RWPE1 (cell line): ENCODE data around the gene SHB.

Experiments
- CTCF ChIA-PET: fragments of 350-600 bp; sonication (Branson Sonifier 250); formaldehyde crosslinking; extraction: SDS; loops from one replicate; lab custom pipeline; 2021; lab: Yijun Ruan, JAX
- POLR2A ChIA-PET: fragments of 400-600 bp; formaldehyde crosslinking; extraction: SDS; loops from one replicate; lab custom pipeline; 2020; ENCODE audit warnings: antibody characterized with exemption; ENCODE audit not compliant: low non-redundant PET; lab: Yijun Ruan, JAX
- DNase-seq: peaks from one replicate; pipeline ENCODE4 v3.0.0; 2012; ENCODE audit warnings: low spot score
- H3K27ac ChIP-seq: fragments of 450-650 bp; 2 replicates; pipeline ENCODE4 v1.5.1; 2017
- TF ChIP-seq, protein P1 (sequence below): fragments of 450-650 bp; conservative IDR thresholded peaks from 2 replicates; pipeline ENCODE4 v1.5.1; 2017; ENCODE audit warnings: low read depth, mild to moderate bottlenecking

The SHB gene

DNA sequence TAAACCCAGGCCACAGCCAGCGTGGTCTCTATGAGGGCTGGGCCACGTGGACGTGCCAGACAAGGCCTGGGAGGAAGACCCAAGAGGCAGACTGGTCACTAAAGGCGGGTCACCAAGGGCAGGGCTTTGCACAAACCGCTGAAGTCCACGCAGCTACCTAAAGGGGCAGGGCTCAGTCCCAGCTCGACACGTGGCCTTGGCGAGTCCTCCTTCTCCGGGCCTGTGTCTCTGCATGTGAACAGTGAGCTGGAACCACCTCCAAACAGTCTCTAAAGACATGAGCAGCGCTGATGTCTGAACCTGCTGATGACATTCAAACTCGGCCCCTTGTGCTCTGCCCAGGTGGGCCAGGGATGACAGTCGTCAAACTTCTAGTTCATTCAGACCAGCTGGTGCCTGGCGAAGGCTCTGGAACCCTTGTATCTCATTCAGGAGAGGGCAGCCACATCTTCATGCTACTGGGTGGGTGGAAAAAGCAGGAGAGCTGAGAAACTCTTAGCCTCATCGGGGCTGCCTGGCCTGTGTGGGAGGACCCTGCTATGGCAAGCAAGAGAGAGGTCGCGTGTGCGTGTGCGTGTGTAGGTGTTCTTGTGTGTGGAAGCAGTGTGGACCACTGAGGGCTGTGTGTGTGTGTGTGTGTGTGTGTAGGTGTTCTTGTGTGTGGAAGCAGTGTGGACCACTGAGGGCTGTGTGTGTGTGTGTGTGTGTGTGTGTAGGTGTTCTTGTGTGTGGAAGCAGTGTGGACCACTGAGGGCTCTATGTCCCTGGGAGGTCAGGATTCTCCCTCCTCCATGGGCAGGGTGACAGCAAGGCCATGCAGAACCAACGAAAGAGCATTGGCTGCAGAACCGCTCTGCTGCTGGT is 151.0 kb downstream of the SHB start:
- DNase-seq = no peak
- peak overlapping the region; percentile 95 for H3K27ac ChIP-seq
- ChIA-PET CTCF (interaction anchor here (0.7 kb wide), 1 partner anchor 15 kb away, joined by 3 read pairs; no protein-coding TSS in a partner anchor), POLR2A (no interaction called here)
- TF ChIP-seq, protein P1, sequence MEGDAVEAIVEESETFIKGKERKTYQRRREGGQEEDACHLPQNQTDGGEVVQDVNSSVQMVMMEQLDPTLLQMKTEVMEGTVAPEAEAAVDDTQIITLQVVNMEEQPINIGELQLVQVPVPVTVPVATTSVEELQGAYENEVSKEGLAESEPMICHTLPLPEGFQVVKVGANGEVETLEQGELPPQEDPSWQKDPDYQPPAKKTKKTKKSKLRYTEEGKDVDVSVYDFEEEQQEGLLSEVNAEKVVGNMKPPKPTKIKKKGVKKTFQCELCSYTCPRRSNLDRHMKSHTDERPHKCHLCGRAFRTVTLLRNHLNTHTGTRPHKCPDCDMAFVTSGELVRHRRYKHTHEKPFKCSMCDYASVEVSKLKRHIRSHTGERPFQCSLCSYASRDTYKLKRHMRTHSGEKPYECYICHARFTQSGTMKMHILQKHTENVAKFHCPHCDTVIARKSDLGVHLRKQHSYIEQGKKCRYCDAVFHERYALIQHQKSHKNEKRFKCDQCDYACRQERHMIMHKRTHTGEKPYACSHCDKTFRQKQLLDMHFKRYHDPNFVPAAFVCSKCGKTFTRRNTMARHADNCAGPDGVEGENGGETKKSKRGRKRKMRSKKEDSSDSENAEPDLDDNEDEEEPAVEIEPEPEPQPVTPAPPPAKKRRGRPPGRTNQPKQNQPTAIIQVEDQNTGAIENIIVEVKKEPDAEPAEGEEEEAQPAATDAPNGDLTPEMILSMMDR = no peak

- H3K27ac ChIP-seq = peak overlapping the region; percentile 95
- POLR2A ChIA-PET = no interaction called here
- DNase-seq = no peak
- TF ChIP-seq, protein P1 = no peak
- CTCF ChIA-PET = interaction anchor here (0.6 to 0.7 kb wide), 4 partner anchors 28 to 346 kb away, joined by 3 to 5 read pairs (median 4); no protein-coding TSS in a partner anchor
Observed at GRCh38 chr9:37917313-37917731, 151.7 kb downstream of the SHB start.

DNA sequence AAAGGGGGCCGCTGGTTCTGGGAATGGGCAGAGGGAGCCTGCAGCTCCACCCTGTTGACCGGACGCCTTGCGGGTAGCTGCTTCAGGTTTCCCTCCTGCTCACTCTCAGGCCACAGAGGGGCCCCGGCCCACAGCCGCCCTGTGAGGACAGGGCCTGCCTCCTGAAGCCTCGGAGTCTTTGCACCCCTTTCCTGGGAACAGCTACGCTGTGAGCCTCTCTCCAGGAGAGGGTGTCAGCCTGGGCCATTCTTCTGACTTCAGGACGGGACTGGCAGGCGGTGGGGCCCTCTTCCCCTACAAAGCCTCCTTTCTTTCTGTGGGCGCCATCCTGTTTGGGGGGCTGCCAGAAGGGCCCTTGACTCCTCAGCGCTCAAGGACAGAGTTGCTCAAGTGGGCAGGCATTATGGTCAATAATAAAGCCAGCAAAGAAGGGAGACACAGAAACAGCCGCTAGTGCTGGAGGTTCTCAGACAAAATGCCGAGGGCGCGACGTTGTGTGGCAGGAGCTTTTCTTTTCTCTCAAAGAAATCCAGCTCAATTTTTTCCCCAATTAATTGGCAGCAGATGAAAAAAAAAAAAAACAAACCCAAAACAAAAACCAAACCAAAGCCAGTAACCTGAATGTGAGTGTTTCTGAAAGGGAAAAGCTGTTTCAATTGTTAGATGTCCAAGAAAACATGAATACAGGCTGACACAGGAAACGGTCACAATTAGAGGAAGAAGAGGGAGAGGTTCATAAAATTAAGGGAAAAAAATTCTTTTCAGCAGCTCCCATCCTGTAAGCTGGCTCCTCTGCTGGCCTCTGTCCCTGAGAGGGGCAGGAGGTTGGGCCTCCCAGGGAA is 152.3 kb downstream of the SHB start:
- TF ChIP-seq, protein P1 = no peak
- no peak for DNase-seq

GRCh38 chr9:37915911-37916470 is 153.0 kb downstream of the SHB start:
- ChIA-PET POLR2A (no interaction called here), CTCF (no interaction called here)
- DNase-seq = no peak
- TF ChIP-seq, protein P1 = no peak
- peak overlapping the region; percentile 84 for H3K27ac ChIP-seq

More for the DNA sequence above, 152.3 kb downstream of the SHB start:
- CTCF ChIA-PET = interaction anchor here (0.6 to 0.7 kb wide), 5 partner anchors 27 to 347 kb away, joined by 3 to 5 read pairs (median 4); no protein-coding TSS in a partner anchor
- H3K27ac ChIP-seq = peak overlapping the region; percentile 95
- POLR2A ChIA-PET = no interaction called here

DNA sequence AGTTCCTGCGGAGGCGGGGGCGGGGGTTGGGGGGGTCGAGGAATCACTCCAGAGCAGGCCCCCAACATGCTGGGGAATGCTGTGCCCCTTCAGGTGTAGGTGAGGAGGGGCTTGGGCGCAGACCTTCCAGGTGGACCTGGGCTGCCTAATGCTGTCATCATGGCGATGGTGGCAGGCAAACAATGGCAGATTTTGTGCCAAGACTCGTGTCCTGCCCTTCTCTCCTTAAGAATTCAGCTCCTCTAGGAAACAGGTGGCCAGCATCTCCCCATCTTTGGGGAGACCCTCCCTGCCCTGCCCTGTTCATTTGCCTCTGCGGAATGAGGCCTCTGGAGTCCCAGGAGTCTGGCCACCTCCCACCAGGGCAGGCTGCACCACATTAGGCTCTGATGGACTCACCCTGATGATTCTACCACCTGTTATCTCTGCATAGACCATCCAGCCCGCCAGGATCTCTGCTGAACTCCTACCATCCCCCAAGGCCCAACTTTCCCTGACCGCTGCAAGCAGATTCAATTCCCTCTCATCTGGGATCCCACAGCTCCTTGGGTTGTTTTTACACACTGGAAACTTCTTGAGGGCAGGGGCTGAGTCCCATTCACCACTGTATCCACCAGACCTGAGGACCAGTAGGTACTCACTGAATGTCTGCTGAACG is 154.2 kb downstream of the SHB start:
- H3K27ac ChIP-seq = peak overlapping the region; percentile 84
- DNase-seq = no peak
- ChIA-PET POLR2A (no interaction called here), CTCF (interaction anchor here (0.6 to 1.9 kb wide), 6 partner anchors 10 to 317 kb away, joined by 3 to 14 read pairs (median 8); partner anchors contain the start of genes SHB and SLC25A51)
- TF ChIP-seq, protein P1 = no peak
